Measurements from ENCODE around the gene CAMTA1. TPM values are rescaled to one million over a fixed set of nuclear protein-coding genes. Genes with fewer than 3 reads are reported as not detected.
"Not testable (repeated sequence)": the region's sequence is repeated elsewhere in the genome, so short reads cannot be mapped to it uniquely, and the experiment has no call there.

Gene CAMTA1
- total RNA-seq, 1 donor from 2014 or later, result 72.4 TPM

- ATAC-seq, result no peak
- intact Hi-C loops (cut with DNase I), result no loop called here
- DNase-seq (ENCODE audit: low spot score), result no peak
These were observed 16.7 kb downstream of the CAMTA1 start for GRCh38 chr1:6801966-6802365.

- ATAC-seq, result no peak
- intact Hi-C loops (cut with DNase I), result no loop called here
- no peak for DNase-seq (ENCODE audit: low spot score)
These were observed 17.2 kb downstream of the CAMTA1 start for GRCh38 chr1:6802454-6802853.

GRCh38 chr1:6802893-6803292 lies 17.6 kb downstream of the CAMTA1 start:
- DNase-seq (ENCODE audit: low spot score), result no peak
- ATAC-seq, result no peak
- intact Hi-C loops (cut with DNase I), result no loop called here

GRCh38 chr1:6803357-6803756 lies 18.1 kb downstream of the CAMTA1 start:
- ATAC-seq (no peak), DNase-seq (ENCODE audit: low spot score) (no peak)
- intact Hi-C loops (cut with DNase I), result no loop called here

GRCh38 chr1:6805004-6805416 lies 19.8 kb downstream of the CAMTA1 start:
- ATAC-seq (no peak), DNase-seq (ENCODE audit: low spot score) (no peak)
- intact Hi-C loops (cut with DNase I), result no loop called here

- intact Hi-C loops (cut with DNase I), result no loop called here
- ATAC-seq, result no peak
- no peak for DNase-seq (ENCODE audit: low spot score)
These were observed 22.5 kb downstream of the CAMTA1 start for GRCh38 chr1:6807782-6808181.

- intact Hi-C loops (cut with DNase I), result no loop called here
- ATAC-seq (no peak), DNase-seq (ENCODE audit: low spot score) (no peak)
These were observed 24.2 kb downstream of the CAMTA1 start for GRCh38 chr1:6809461-6809860.

- ATAC-seq; intact Hi-C loops (cut with DNase I); DNase-seq (ENCODE audit: low spot score): not testable (repeated sequence)
These were observed 25.0 kb downstream of the CAMTA1 start for GRCh38 chr1:6810146-6810734.

- intact Hi-C loops (cut with DNase I), result no loop called here
- DNase-seq (ENCODE audit: low spot score) (no peak), ATAC-seq (no peak)
These were observed 26.3 kb downstream of the CAMTA1 start for GRCh38 chr1:6811583-6811982.

GRCh38 chr1:6813165-6813564 lies 27.9 kb downstream of the CAMTA1 start:
- intact Hi-C loops (cut with DNase I), result no loop called here

GRCh38 chr1:6815726-6816125 lies 30.5 kb downstream of the CAMTA1 start:
- ATAC-seq (no peak), DNase-seq (ENCODE audit: low spot score) (no peak)
- intact Hi-C loops (cut with DNase I), result no loop called here

More at GRCh38 chr1:6813165-6813564, 27.9 kb downstream of the CAMTA1 start:
- DNase-seq (ENCODE audit: low spot score) (no peak), ATAC-seq (no peak)

- DNase-seq (ENCODE audit: low spot score) (no peak), ATAC-seq (no peak)
- intact Hi-C loops (cut with DNase I), result no loop called here
These were observed 34.2 kb downstream of the CAMTA1 start for GRCh38 chr1:6819246-6820040.

- no peak for ATAC-seq
- DNase-seq (ENCODE audit: low spot score), result no peak
- intact Hi-C loops (cut with DNase I), result no loop called here
These were observed 35.6 kb downstream of the CAMTA1 start for GRCh38 chr1:6820899-6821298.

- intact Hi-C loops (cut with DNase I), result no loop called here
- ATAC-seq (no peak), DNase-seq (ENCODE audit: low spot score) (no peak)
These were observed 37.5 kb downstream of the CAMTA1 start for GRCh38 chr1:6822530-6823359.

- DNase-seq (ENCODE audit: low spot score) (no peak), ATAC-seq (no peak)
- intact Hi-C loops (cut with DNase I), result no loop called here
These were observed 38.5 kb downstream of the CAMTA1 start for GRCh38 chr1:6823793-6824192.

GRCh38 chr1:6824665-6825368 lies 39.6 kb downstream of the CAMTA1 start:
- DNase-seq (ENCODE audit: low spot score), result no peak
- intact Hi-C loops (cut with DNase I), result no loop called here
- no peak for ATAC-seq

- intact Hi-C loops (cut with DNase I), result no loop called here
- DNase-seq (ENCODE audit: low spot score) (no peak), ATAC-seq (no peak)
These were observed 40.6 kb downstream of the CAMTA1 start for GRCh38 chr1:6825828-6826227.

GRCh38 chr1:6827079-6827478 lies 41.8 kb downstream of the CAMTA1 start:
- intact Hi-C loops (cut with DNase I), result no loop called here
- ATAC-seq, result no peak
- DNase-seq (ENCODE audit: low spot score), result no peak

- ATAC-seq (no peak), DNase-seq (ENCODE audit: low spot score) (no peak)
- intact Hi-C loops (cut with DNase I), result no loop called here
These were observed 42.4 kb downstream of the CAMTA1 start for GRCh38 chr1:6827630-6828165.

Measured in sciatic nerve (tissue), 2 donors.